Measurements from ENCODE around the gene TOMM70.
"Not testable (repeated sequence)": the region's sequence is repeated elsewhere in the genome, so short reads cannot be mapped to it uniquely, and the experiment has no call there.

TOMM70 gene

DNA sequence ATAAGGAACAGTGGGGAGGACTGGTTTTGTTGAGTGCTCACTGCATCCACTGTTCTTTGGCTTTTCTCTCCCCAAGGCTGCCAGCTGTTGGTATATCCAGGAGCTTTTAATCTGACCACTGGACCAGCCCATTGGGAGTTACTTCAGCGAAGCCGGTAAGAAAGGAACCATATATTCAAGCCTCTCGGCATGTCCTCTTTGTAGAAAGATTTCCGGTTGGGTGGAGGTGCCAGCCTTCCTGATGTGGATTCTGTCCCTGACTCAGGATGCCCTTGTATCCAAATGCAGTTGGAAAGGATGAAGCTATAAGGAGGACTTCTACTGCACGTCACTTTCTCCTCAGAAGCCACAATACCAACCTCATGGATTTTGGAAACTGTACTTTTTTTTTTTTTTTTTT is 52.2 kb downstream of the TOMM70 start:
- no peak for DNase-seq (ENCODE audit: extremely low spot score)
- ChIA-PET CTCF (interaction anchor here (0.7 to 2.0 kb wide), 7 partner anchors 9 to 505 kb away, joined by 3 to 8 read pairs (median 3); no protein-coding TSS in a partner anchor), POLR2A (no interaction called here)
- TF ChIP-seq, protein P1, sequence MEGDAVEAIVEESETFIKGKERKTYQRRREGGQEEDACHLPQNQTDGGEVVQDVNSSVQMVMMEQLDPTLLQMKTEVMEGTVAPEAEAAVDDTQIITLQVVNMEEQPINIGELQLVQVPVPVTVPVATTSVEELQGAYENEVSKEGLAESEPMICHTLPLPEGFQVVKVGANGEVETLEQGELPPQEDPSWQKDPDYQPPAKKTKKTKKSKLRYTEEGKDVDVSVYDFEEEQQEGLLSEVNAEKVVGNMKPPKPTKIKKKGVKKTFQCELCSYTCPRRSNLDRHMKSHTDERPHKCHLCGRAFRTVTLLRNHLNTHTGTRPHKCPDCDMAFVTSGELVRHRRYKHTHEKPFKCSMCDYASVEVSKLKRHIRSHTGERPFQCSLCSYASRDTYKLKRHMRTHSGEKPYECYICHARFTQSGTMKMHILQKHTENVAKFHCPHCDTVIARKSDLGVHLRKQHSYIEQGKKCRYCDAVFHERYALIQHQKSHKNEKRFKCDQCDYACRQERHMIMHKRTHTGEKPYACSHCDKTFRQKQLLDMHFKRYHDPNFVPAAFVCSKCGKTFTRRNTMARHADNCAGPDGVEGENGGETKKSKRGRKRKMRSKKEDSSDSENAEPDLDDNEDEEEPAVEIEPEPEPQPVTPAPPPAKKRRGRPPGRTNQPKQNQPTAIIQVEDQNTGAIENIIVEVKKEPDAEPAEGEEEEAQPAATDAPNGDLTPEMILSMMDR (IDR thresholded peaks at IDR 0.05; ENCODE audit: control extremely low read depth, extremely low read depth, low read depth, missing control alignments): no peak

DNA sequence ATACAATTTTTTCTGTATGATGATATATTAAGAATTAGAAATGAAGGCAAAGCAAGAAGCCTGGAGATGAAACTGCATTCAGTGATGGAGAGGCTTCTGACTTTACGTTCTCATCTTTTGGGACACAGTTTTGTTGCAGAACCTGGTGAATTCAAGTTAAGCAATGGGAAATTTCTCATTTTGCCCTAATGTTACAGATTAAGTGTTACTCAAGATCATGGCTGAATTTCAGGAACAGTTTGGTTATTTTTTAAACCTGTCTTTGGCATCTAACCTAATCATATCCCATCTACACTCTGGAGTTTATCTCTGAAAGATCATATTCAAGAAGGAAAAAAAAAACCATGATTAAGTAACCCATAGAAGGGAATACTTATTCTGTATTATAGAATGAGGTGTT is 60.4 kb downstream of the TOMM70 start:
- TF ChIP-seq, protein P1 (IDR thresholded peaks at IDR 0.05; ENCODE audit: control extremely low read depth, extremely low read depth, low read depth, missing control alignments): no peak
- no peak for DNase-seq (ENCODE audit: extremely low spot score)
- ChIA-PET CTCF (interaction anchor here (1.4 to 2.9 kb wide), 5 partner anchors 9 to 61 kb away, joined by 3 to 13 read pairs (median 6); partner anchors contain the start of genes LNP1 and TOMM70), POLR2A (no interaction called here)

DNA sequence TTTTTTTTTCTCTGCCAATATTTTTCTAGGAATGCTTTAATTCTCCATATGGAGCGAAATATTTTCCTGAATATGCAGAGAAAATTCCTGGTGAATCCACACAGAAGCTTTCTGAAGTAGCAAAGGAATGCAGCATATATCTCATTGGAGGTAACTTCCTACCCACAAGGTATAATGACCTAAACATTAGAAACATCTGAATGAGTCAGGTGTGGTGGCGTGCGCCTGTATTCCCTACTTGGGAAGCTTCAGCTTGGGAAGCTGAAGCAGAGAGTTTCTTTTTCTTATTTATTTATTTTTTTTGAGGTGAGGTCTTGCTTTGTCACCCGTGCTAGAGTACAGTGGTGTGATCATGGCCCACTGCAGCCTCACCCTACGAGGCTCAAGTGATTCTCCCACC is 61.1 kb downstream of the TOMM70 start:
- ChIA-PET CTCF (interaction anchor here (1.4 to 2.9 kb wide), 6 partner anchors 10 to 123 kb away, joined by 3 to 13 read pairs (median 6); partner anchors contain the start of genes LNP1 and TOMM70), POLR2A (no interaction called here)
- TF ChIP-seq, protein P1 (IDR thresholded peaks at IDR 0.05; ENCODE audit: control extremely low read depth, extremely low read depth, low read depth, missing control alignments): no peak
- DNase-seq (ENCODE audit: extremely low spot score): no peak

DNA sequence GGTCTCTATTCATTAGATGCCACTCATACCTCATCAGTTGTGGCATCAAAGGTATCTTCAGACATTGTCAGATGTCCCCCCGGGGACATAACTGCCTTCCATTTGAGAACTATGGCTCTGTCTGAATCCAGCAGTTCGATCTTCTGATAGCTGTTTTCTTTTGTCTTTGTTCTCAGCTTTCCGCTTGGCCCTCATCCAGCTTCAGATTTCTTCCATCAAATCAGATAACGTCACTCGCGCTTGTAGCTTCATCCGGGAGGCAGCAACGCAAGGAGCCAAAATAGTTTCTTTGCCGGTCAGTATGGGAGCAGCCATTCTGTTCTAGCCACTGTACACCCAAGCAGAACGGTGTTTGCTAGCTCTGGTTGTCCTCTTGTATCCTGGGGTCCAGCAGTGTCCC is 62.0 kb downstream of the TOMM70 start:
- no peak for DNase-seq (ENCODE audit: extremely low spot score)
- TF ChIP-seq, protein P1 (IDR thresholded peaks at IDR 0.05; ENCODE audit: control extremely low read depth, extremely low read depth, low read depth, missing control alignments): no peak
- CTCF ChIA-PET: interaction anchor here (1.1 to 2.9 kb wide), 9 partner anchors 11 to 124 kb away, joined by 3 to 13 read pairs (median 5); partner anchors contain the start of genes LNP1 and TOMM70
- POLR2A ChIA-PET: no interaction called here

DNA sequence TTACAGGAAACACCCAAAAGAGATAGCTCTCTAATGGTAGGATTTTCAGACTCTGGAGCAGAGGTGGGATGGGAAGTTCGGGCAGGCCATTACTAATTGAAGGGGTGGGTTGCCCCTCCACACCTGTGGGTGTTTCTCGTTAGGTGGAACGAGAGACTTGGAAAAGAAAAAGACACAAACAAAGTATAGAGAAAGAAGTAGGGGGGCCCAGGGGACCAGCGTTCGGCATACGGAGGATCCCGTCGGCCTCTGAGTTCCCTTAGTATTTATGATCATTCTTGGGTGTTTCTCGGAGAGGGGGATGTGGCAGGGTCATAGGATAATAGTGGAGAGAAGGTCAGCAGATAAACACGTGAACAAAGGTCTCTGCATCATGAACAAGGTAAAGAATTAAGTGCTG is 64.7 kb downstream of the TOMM70 start:
- POLR2A ChIA-PET: not testable (repeated sequence)
- CTCF ChIA-PET: interaction anchor here (1.3 to 2.0 kb wide), 3 partner anchors 13 to 50 kb away, joined by 3 to 6 read pairs (median 5); no protein-coding TSS in a partner anchor

DNA sequence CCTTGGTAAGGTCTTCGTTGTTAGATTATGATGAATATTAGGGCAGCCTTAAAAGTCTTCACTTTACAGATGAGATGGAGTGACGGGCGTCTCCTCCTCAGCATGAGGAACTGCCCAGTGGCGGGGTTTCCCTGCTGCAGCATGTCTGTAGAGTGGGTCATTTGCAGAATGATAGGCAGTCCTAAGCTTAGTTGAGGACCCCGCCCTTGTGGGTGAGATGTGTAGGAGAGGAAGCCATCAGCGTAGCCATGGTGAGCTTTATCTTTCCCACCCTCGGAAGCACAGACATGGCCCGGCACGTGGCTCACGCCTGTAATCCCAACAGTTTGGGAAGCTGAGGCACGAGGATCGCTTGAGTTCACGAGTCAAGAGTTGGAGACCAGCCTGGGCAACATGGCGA is 65.5 kb downstream of the TOMM70 start:
- ChIA-PET POLR2A (interaction anchor here (1.4 kb wide), 1 partner anchor 68 kb away, joined by 5 read pairs; no protein-coding TSS in a partner anchor), CTCF (interaction anchor here (0.8 to 2.0 kb wide), 6 partner anchors 9 to 128 kb away, joined by 3 to 6 read pairs (median 4); no protein-coding TSS in a partner anchor)
- peak; percentile 59 for DNase-seq (ENCODE audit: extremely low spot score)
- TF ChIP-seq, protein P1 (IDR thresholded peaks at IDR 0.05; ENCODE audit: control extremely low read depth, extremely low read depth, low read depth, missing control alignments): no peak

More for the DNA sequence above, 64.7 kb downstream of the TOMM70 start:
- not testable (repeated sequence) for DNase-seq (ENCODE audit: extremely low spot score)
